ENCODE measurements around the gene OVAAL.

DNA sequence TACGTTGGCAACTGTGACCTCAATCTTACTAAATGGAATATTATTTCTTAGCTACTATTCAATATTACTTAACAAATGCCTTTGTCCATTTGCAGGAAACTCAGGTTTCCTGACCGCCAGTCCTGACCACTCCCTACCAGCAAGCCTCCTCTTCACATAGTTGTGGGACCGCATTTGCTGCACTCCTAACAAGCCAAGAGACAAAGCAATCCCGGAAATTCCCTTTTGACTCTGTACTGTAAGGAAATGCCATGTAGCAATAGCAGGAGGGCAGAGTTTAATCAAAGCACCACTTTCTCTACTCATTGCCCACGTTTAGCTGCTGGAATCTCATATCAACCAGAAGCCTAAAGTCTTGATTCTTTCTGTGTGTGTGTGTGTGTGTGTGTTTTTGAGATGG is 28.3 kb upstream of the OVAAL start:
- TF ChIP-seq POLR2A (IDR thresholded peaks at IDR 0.05; ENCODE audit: low read length) (no peak), GATA1 (IDR thresholded peaks at IDR 0.05; ENCODE audit: low read depth, low read length) (no peak)

Data from erythroblast (primary cell).